BJ (cell line): ENCODE data around the gene PARP8. TPM values are rescaled to one million over a fixed set of nuclear protein-coding genes. Genes with fewer than 3 reads are reported as not detected.

Source experiments
- CTCF ChIA-PET: fragments of 350-600 bp; formaldehyde crosslinking; extraction: SDS; loops from one replicate; lab custom pipeline; 2021; ENCODE audit warnings: antibody characterized with exemption, inconsistent platforms; lab: Yijun Ruan, JAX
- POLR2A ChIA-PET: fragments of 300-600 bp; sonication (Branson Sonifier 250); formaldehyde crosslinking; extraction: SDS; loops from one replicate; lab custom pipeline; 2021; ENCODE audit warnings: antibody characterized with exemption; lab: Charles Lee
- DNase-seq: peaks from one replicate; pipeline ENCODE4 v3.0.0-alpha.2; 2011; ENCODE audit warnings: low read depth
- H3K27me3 ChIP-seq: 2 replicates; pipeline ENCODE4 v1.6.0; 2011; ENCODE audit warnings: low read length; ENCODE audit not compliant: control insufficient read depth, insufficient read depth
- H3K36me3 ChIP-seq: 2 replicates; pipeline ENCODE4 v1.5.1; 2011; ENCODE audit warnings: low read length; ENCODE audit not compliant: control insufficient read depth, insufficient read depth
- H3K4me3 ChIP-seq: 2 replicates; pipeline ENCODE4 v1.5.1; 2011; ENCODE audit warnings: low read depth, mild to moderate bottlenecking, control low read depth, low read length
- CTCF ChIP-seq: IDR thresholded peaks from 2 replicates; pipeline ENCODE4 v1.5.1; 2011; ENCODE audit warnings: low read depth, mild to moderate bottlenecking, control low read depth, inconsistent platforms, low read length, moderate library complexity; ENCODE audit not compliant: insufficient read depth
- polyA plus RNA-seq: library from polyadenylated mRNA; depleted of rRNA; stranded (reverse); fragments of >200 nt; gene quantifications from 2 replicates; pipeline ENCODE4 v1.2.3, GENCODE V29; 2011

Gene PARP8
- polyA plus RNA-seq, 1 experiment, result 5.0 TPM

- CTCF ChIA-PET, result interaction anchor here (1.5 kb wide), 1 partner anchor 13 kb away, joined by 4 read pairs; no protein-coding TSS in a partner anchor
- no peaks in the 10 kb centered on the region for H3K36me3 ChIP-seq
- no peak overlapping the region for H3K4me3 ChIP-seq
- H3K27me3 ChIP-seq, result no peaks in the 10 kb centered on the region
- TF ChIP-seq CTCF, result no peak
- DNase-seq, result no peak
- POLR2A ChIA-PET, result no interaction called here
These were observed 157.1 kb downstream of the PARP8 start for GRCh38 chr5:50823568-50823967.

GRCh38 chr5:50824109-50824508, 157.7 kb downstream of the PARP8 start:
- ChIA-PET POLR2A (no interaction called here), CTCF (interaction anchor here (1.5 kb wide), 1 partner anchor 12 kb away, joined by 4 read pairs; no protein-coding TSS in a partner anchor)
- DNase-seq, result no peak
- Histone ChIP-seq H3K4me3 (no peak overlapping the region), H3K27me3 (no peaks in the 10 kb centered on the region), H3K36me3 (no peaks in the 10 kb centered on the region)
- no peak for TF ChIP-seq CTCF

- no peaks in the 10 kb centered on the region for H3K36me3 ChIP-seq
- TF ChIP-seq CTCF, result no peak
- POLR2A ChIA-PET, result no interaction called here
- no peak overlapping the region for H3K4me3 ChIP-seq
- CTCF ChIA-PET, result no interaction called here
- no peaks in the 10 kb centered on the region for H3K27me3 ChIP-seq
- DNase-seq, result no peak
These were observed 161.2 kb downstream of the PARP8 start for GRCh38 chr5:50827516-50828247.

GRCh38 chr5:50829023-50829422, 162.6 kb downstream of the PARP8 start:
- TF ChIP-seq CTCF, result no peak
- Histone ChIP-seq H3K36me3 (no peaks in the 10 kb centered on the region), H3K27me3 (no peaks in the 10 kb centered on the region), H3K4me3 (no peak overlapping the region)
- no peak for DNase-seq
- ChIA-PET CTCF (no interaction called here), POLR2A (no interaction called here)

GRCh38 chr5:50832657-50833284, 166.3 kb downstream of the PARP8 start:
- H3K27me3 ChIP-seq, result no peaks in the 10 kb centered on the region
- ChIA-PET POLR2A (no interaction called here), CTCF (no interaction called here)
- no peak overlapping the region for H3K4me3 ChIP-seq
- no peak for TF ChIP-seq CTCF
- DNase-seq, result no peak
- no peaks in the 10 kb centered on the region for H3K36me3 ChIP-seq
